Subcutaneous abdominal adipose tissue (tissue), 5 donors: Measurements from ENCODE around the gene OSBPL3.

Source experiments
- H3K27ac ChIP-seq: one replicate; pipeline ENCODE4 v1.7.0; 2013; ENCODE audit warnings: low read depth, mild to moderate bottlenecking, inconsistent platforms, low read length, moderate library complexity
- H3K27me3 ChIP-seq, 5 donors: one replicate each; pipeline ENCODE4 v1.7.0; 2013; ENCODE audit warnings: low read length in 5 of 5, inconsistent platforms in 1 of 5; ENCODE audit not compliant: control insufficient read depth in 5 of 5, insufficient read depth in 4 of 5
- H3K36me3 ChIP-seq, 5 donors: one replicate each; pipeline ENCODE4 v1.7.0; 2013; ENCODE audit warnings: low read length in 5 of 5; ENCODE audit not compliant: control insufficient read depth in 5 of 5, insufficient read depth in 5 of 5
- H3K4me1 ChIP-seq, 5 donors: one replicate each; pipeline ENCODE4 v1.7.0; 2013; ENCODE audit warnings: low read length in 5 of 5, mild to moderate bottlenecking in 3 of 5, moderate library complexity in 1 of 5; ENCODE audit not compliant: control insufficient read depth in 5 of 5, insufficient read depth in 5 of 5
- H3K4me3 ChIP-seq, 5 donors: one replicate each; pipeline ENCODE4 v1.7.0; 2013; ENCODE audit warnings: low read length in 5 of 5, low read depth in 1 of 5
- H3K9ac ChIP-seq, 5 donors: one replicate each; pipeline ENCODE4 v1.7.0; 2013; ENCODE audit warnings: low read length in 5 of 5, mild to moderate bottlenecking in 4 of 5, moderate library complexity in 3 of 5
- H3K9me3 ChIP-seq, 5 donors: one replicate each; pipeline ENCODE4 v1.7.0; 2013; ENCODE audit warnings: low read length in 5 of 5; ENCODE audit not compliant: control insufficient read depth in 5 of 5
- donor health status: healthy.
- donor health status: healthy.
- donor health status: healthy.
- donor health status: healthy.
- donor health status: healthy.

The OSBPL3 gene

DNA sequence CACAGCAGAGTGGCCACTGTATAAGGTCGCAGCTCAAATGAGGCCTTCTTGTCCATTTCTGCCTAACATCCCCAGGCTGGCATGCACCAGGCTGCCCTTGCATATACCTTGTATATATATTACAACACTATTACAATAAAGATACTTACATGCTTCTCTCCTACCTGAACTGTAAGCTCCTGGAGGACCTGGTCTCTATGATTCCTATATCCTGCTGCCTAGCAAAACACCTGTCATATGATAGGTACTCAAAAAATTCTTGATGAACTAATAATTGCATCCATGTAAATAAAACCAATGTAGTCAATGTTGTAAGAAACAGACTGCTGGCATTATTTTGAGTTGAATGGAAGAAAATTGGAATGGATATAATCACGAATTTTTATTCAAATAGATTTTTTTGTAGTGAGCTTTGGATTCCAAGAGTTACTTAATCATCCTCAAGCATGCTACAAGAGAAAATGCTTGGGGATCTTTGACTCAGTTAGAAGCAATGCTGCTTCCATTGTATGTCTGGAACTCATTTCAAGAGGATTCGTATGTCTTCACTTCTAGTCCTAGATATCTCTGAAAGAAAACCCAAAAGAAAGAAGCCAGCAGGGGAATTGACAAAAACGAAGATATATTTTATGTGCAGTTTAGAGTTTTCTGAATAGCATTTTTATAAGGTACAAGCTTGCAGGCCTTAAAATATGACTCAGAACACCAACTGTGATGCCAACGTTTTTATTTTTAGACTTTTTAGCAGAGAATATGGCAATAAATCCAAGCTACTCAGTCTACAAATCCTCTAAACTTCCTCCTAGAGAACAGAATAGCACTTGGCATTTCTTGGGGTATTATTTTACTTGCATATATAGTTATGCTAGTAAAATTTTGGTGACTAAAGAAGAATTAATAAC lies 53.1 kb downstream of the OSBPL3 start:
- Histone ChIP-seq H3K9me3 (no peaks in the 10 kb centered on the region), H3K4me1 (peaks cover 5 to 17% (median 8%) of the 10 kb centered on the region in 5 donors), H3K4me3 (no peak overlapping the region), H3K9ac (no peak overlapping the region), H3K27ac (no peak overlapping the region), H3K36me3 (no peaks in the 10 kb centered on the region), H3K27me3 (no peaks in the 10 kb centered on the region)

DNA sequence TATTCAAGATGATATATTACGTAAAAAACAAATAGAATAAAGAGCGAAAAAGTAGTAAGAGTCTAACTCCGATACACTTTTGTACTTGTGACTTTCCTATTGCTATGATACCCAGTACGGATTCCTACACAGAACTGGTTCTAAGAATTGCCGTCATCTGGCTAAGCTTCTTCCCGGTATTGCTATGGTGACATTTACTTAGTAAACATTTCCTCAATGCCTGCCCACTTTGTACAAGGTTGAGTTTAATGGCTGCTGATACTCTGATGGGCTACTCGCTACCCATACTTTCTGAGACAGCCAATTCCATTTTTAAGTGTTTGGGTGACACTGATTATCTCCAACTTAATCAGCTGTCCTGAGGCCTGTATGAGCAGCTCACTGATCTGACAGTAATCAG lies 55.6 kb downstream of the OSBPL3 start:
- Histone ChIP-seq H3K9me3 (no peaks in the 10 kb centered on the region), H3K4me3 (no peak overlapping the region), H3K4me1 (peaks cover 5 to 17% (median 9%) of the 10 kb centered on the region in 5 donors), H3K36me3 (no peaks in the 10 kb centered on the region), H3K27me3 (no peaks in the 10 kb centered on the region), H3K27ac (no peak overlapping the region), H3K9ac (no peak overlapping the region)

DNA sequence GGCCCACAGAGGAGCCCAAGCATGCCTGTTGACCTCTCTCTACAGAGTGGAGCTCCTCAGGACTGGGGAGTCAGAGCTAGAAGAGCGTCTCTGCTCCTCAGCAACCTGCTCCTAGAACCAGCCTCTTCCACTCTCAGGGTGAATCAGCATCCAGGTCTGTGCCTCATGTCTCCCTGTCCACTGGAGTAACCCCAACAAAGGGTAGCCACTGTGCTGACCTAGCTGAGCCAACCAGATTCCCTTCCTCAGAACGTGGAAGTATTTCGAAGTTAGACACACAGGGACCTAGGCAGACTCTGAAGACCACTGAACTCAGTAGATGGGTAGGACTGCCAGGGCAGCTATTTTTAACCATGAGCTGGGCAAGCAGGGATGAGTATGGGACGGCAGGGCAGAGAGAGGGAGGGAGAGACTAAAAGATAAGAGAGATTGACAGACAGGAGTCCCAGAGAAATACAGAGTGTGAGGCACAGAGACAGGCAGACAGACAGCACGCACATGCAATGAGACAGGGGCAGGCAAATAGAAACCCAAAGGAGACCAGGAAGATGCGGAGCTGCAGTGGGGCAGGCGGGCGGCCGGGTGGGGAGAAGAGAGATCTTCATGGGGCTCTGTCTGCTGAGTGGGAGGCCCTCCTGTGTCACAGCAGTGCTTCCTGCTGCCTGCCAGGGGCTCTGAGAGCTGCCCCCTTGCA lies 56.7 kb downstream of the OSBPL3 start:
- Histone ChIP-seq H3K36me3 (no peaks in the 10 kb centered on the region), H3K4me3 (no peak overlapping the region), H3K4me1 (peaks cover 5 to 17% (median 9%) of the 10 kb centered on the region in 5 donors), H3K9me3 (no peaks in the 10 kb centered on the region), H3K9ac (no peak overlapping the region), H3K27me3 (no peaks in the 10 kb centered on the region), H3K27ac (no peak overlapping the region)

DNA sequence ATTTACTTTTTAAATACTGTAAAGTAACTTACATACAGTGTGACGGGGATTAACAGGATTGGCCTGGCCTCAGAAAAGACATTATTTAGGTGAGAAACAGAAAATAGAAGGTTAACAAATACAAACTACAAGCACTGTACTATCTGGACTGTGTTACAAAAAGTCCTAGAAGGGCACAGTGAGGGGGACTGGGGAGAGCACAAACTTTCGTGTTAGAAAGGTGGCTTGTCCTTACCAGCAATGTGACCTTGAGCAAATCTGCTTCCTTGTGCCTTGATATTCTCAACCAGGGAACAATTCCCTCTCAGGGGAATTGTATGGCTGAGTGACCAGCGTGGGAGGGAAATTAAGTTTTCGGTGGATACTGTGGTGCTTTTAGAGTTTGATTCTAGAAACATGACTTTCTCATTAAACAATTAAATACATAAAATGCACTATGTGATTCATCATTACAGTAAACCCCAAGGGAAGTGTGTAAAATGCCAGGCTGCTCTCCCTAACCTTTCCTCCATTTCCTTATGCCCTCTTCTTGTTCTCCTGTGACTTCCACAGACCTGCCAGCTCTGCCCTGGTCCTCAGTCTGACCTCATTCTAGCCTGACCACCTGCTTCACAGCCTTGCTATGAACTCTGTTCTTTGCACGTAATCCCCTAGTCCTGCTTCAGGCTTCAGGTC lies 57.7 kb downstream of the OSBPL3 start:
- H3K27ac ChIP-seq, result no peak overlapping the region
- H3K27me3 ChIP-seq, result no peaks in the 10 kb centered on the region
- no peaks in the 10 kb centered on the region for H3K9me3 ChIP-seq
- H3K4me3 ChIP-seq, result no peak overlapping the region
- H3K4me1 ChIP-seq, result peaks cover 5 to 20% (median 10%) of the 10 kb centered on the region in 5 donors
- H3K36me3 ChIP-seq, result no peaks in the 10 kb centered on the region
- H3K9ac ChIP-seq, result no peak overlapping the region

DNA sequence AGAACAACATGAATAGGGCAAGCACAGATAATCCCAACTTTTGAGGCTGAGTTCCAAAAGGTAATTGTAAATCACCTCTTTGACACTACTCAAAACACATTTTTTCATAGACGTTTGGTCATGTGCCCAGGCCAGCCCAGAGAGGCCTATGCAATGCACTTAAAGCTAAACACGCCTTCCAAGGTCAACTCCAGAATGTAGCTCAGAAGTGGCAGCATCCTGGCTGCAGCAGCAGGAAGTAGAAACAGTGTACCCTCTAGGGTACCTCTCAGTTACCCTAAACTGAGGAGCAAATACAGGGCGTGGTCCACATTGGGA lies 58.7 kb downstream of the OSBPL3 start:
- no peaks in the 10 kb centered on the region for H3K36me3 ChIP-seq
- no peak overlapping the region for H3K27ac ChIP-seq
- H3K9ac ChIP-seq, result no peak overlapping the region
- peaks cover 5 to 14% (median 10%) of the 10 kb centered on the region in 5 donors for H3K4me1 ChIP-seq
- H3K9me3 ChIP-seq, result no peaks in the 10 kb centered on the region
- H3K27me3 ChIP-seq, result no peaks in the 10 kb centered on the region
- H3K4me3 ChIP-seq, result no peak overlapping the region

DNA sequence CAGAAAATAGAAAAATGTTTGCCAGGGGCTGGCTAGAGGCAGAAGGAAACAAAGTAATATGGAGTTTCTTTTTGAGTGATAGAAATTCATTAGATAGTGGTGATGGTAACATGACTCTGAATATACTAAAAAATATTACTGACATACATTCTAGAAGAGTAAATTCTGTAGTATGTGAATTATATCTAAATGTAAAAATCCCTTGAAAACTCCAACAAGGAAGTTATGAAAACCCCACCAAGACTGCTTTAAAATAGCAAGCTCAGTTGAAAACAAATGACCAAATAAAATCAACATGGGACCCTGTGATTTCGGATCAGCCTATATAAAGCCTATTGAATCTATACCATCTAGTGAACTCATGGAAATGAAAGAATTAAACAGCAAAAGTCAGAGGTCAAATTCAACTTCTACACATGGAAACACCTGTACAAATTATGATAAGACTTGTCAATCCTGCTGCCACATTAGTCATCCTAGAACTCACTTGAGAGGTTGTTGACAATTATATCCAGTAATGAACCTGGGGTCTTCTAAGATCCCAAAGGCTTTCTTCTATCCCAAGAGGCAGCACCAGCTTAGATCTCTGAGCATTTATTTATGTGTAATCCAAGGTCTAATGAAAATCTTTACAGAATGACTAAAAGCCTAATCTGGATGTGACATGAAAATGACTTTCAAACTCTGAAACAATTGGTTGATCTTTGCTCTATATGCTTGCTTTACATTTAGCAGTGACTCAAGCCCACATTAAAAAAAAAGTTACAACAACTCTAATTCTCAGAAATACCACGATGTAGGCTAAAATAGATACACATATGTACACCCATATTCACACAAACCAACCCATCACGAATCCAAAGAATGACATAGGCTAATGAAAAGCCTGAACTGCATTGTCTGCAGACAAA lies 59.3 kb downstream of the OSBPL3 start:
- Histone ChIP-seq H3K4me3 (no peak overlapping the region), H3K9me3 (no peaks in the 10 kb centered on the region), H3K9ac (no peak overlapping the region), H3K27me3 (no peaks in the 10 kb centered on the region), H3K36me3 (no peaks in the 10 kb centered on the region), H3K27ac (no peak overlapping the region), H3K4me1 (peaks cover 5 to 14% (median 10%) of the 10 kb centered on the region in 5 donors)

DNA sequence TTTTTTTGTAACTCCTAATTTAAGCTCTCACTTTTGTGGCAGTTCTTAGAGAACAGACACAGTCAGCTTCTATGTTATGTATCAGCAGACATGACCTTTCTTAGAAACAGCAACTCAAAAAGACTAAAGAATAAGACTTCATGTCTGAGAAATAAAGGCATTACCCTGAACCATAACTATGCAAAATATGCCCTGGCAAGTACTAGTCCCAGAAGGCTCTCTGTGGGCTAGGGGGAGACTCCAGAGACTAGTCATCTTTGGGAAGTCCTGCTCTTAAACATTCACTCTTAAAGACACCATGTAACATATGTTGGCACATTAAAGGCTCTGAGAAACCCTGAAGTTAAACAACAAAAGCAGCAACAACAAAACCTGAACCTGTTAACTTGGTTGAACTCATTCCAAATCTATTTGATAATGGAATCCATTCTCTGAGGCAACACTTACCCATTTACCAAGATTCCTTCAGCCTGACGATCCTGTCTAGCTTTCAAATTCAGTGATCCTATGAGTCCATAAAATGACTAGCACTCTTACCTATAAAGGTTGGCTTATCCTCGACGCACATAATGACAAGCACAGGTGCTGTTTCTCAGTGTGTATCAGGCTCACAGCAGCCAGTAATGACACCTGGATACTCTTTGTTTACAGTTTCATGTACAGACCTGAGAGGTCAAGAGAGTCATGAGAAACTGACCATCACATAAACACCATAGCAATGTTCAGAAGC lies 62.3 kb downstream of the OSBPL3 start:
- Histone ChIP-seq H3K9ac (no peak overlapping the region), H3K36me3 (no peaks in the 10 kb centered on the region), H3K4me1 (peaks cover 5 to 14% (median 9%) of the 10 kb centered on the region in 5 donors), H3K27me3 (no peaks in the 10 kb centered on the region), H3K27ac (no peak overlapping the region), H3K9me3 (no peaks in the 10 kb centered on the region), H3K4me3 (no peak overlapping the region)

DNA sequence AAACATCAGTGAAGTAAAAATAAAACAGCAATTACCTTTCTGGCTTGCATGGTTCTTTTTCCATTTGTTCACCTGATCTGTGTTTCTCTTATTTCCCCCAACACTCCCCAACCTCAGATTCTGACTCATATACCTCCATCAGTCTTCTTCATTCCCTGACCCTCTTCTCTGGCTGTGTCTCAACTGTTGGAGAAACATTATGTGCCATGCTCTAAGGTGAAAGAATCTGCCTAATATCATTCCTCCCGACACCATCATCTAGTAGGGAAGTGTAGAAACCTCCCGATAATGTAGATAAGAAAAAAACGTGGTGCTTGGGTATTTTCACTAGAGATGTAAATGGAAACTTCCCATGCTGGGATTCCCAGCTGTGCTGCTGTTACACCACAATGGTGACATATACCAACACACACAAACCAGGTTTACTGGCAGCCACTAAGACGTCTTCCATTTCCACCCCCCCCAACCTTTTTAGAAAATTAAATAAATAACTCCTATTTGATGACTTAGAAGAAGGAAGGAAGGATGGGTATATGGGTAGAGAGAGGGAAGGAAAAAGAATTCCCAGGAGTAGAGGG lies 63.4 kb downstream of the OSBPL3 start:
- H3K9ac ChIP-seq, result no peak overlapping the region
- H3K27me3 ChIP-seq, result no peaks in the 10 kb centered on the region
- H3K36me3 ChIP-seq, result no peaks in the 10 kb centered on the region
- peaks cover 0 to 7% (median 0%) of the 10 kb centered on the region in 5 donors for H3K4me1 ChIP-seq
- no peak overlapping the region for H3K27ac ChIP-seq
- H3K4me3 ChIP-seq, result no peak overlapping the region
- H3K9me3 ChIP-seq, result no peaks in the 10 kb centered on the region

DNA sequence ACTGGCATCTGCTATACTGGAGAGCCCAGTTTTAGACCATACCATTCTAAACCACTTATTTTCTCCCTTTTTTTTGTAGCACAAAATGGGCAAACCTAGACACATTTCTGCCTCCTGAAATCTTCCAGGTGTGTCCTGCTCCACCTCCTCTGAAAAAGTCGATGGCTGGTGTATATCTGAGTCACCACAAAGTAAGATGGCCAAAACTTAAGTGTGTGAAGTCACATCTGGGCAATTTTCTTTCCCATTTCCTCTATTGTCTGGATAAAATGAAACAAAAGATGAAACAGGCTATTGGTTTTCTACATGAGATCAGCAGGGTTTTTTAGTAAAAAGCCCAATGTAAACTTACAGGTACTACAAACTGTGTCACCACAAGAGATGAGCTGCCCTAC lies 65.5 kb downstream of the OSBPL3 start:
- H3K4me3 ChIP-seq, result no peak overlapping the region
- no peaks in the 10 kb centered on the region for H3K9me3 ChIP-seq
- no peaks in the 10 kb centered on the region for H3K27me3 ChIP-seq
- no peak overlapping the region for H3K27ac ChIP-seq
- peaks cover 0 to 7% (median 0%) of the 10 kb centered on the region in 5 donors for H3K4me1 ChIP-seq
- H3K9ac ChIP-seq, result no peak overlapping the region
- H3K36me3 ChIP-seq, result no peaks in the 10 kb centered on the region
